ENCODE measurements around the gene UBL3. TPM values are rescaled to one million over a fixed set of nuclear protein-coding genes. Genes with fewer than 3 reads are reported as not detected.

The UBL3 gene
- polyA plus RNA-seq, 1 experiment, result 24.7 TPM

DNA sequence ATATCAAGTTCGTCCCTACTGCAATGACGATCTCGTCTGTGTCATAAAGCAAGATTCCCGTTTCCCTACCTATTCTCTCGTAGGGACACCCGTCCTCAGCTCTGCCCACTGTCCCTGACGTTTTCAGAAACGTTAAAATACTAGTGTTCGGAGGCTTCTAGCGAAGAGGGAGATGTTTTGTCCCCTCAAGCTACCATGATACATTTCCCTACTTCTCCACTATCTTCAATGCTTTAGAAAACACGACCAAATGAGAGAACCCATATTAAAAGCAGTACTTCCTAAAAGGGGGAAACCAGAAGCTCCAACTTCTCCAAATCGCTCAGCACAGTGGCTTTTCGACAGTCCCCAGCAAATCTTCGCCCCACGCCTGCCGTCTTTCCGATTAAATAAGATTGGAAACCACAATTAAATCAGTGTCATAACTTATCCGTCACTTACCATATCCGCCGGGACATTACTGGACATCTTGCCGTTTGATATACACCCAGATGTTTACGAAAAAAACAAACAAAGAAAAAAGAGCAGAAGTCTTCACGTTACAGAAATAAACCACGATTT, 1.3 kb downstream of the UBL3 start:
- TF ChIP-seq, protein P1, sequence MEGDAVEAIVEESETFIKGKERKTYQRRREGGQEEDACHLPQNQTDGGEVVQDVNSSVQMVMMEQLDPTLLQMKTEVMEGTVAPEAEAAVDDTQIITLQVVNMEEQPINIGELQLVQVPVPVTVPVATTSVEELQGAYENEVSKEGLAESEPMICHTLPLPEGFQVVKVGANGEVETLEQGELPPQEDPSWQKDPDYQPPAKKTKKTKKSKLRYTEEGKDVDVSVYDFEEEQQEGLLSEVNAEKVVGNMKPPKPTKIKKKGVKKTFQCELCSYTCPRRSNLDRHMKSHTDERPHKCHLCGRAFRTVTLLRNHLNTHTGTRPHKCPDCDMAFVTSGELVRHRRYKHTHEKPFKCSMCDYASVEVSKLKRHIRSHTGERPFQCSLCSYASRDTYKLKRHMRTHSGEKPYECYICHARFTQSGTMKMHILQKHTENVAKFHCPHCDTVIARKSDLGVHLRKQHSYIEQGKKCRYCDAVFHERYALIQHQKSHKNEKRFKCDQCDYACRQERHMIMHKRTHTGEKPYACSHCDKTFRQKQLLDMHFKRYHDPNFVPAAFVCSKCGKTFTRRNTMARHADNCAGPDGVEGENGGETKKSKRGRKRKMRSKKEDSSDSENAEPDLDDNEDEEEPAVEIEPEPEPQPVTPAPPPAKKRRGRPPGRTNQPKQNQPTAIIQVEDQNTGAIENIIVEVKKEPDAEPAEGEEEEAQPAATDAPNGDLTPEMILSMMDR (IDR thresholded peaks at IDR 0.05; ENCODE audit: low read depth, low read length), result no peak
- Histone ChIP-seq H3K4me3 (ENCODE audit: low read depth, low read length) (peak overlapping the region; percentile 70), H3K9me3 (ENCODE audit: control insufficient read depth, insufficient read depth, low read length) (no peaks in the 10 kb centered on the region; the same call in 1 of the 2 replicates), H3K27me3 (ENCODE audit: control insufficient read depth, insufficient read depth, low read length) (no peaks in the 10 kb centered on the region), H3K27ac (ENCODE audit: low read depth, low read length) (peak overlapping the region; percentile 99)
- POLR2A ChIA-PET, result interaction anchor here (1.1 to 4.9 kb wide), 4 partner anchors 59 to 266 kb away, joined by 3 to 37 read pairs (median 8); no protein-coding TSS in a partner anchor
- CTCF ChIA-PET, result interaction anchor here (0.9 to 13.2 kb wide), 5 partner anchors 11 to 264 kb away, joined by 3 to 198 read pairs (median 5); no protein-coding TSS in a partner anchor
- no peak for DNase-seq (ENCODE audit: low read depth, low spot score)

DNA sequence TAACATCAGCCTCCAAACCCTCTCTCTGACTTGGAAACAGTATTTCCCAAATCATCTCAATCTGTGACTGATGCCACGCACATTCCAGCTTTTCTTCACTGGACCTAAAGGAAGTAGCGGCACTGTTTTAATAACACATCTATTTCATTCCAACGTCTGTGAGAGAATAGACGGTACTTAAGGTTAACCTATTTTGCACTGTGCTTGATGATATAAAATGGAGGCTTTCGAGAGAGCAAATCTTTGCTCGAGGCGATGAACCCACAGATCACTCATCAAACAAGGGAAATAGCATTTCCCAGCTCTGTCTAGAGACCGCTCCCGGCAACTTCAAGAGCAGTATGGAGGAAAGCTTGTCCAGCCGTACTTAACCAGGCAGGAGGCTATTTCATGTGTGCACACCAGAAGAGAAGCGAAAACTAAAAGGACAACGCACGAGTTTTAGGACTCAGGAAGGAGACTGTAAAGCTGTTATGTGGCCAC, 2.9 kb downstream of the UBL3 start:
- Histone ChIP-seq H3K27ac (ENCODE audit: low read depth, low read length) (peak overlapping the region; percentile 2), H3K27me3 (ENCODE audit: control insufficient read depth, insufficient read depth, low read length) (no peaks in the 10 kb centered on the region), H3K4me3 (ENCODE audit: low read depth, low read length) (peak overlapping the region; percentile 55), H3K9me3 (ENCODE audit: control insufficient read depth, insufficient read depth, low read length) (no peaks in the 10 kb centered on the region; the same call in 1 of the 2 replicates)
- TF ChIP-seq, protein P1 (IDR thresholded peaks at IDR 0.05; ENCODE audit: low read depth, low read length), result no peak
- ChIA-PET CTCF (interaction anchor here (2.4 to 13.2 kb wide), 2 partner anchors 77 to 266 kb away, joined by 16 to 198 read pairs; no protein-coding TSS in a partner anchor), POLR2A (interaction anchor here (4.9 kb wide), 1 partner anchor 76 kb away, joined by 37 read pairs; no protein-coding TSS in a partner anchor)
- no peak for DNase-seq (ENCODE audit: low read depth, low spot score)

DNA sequence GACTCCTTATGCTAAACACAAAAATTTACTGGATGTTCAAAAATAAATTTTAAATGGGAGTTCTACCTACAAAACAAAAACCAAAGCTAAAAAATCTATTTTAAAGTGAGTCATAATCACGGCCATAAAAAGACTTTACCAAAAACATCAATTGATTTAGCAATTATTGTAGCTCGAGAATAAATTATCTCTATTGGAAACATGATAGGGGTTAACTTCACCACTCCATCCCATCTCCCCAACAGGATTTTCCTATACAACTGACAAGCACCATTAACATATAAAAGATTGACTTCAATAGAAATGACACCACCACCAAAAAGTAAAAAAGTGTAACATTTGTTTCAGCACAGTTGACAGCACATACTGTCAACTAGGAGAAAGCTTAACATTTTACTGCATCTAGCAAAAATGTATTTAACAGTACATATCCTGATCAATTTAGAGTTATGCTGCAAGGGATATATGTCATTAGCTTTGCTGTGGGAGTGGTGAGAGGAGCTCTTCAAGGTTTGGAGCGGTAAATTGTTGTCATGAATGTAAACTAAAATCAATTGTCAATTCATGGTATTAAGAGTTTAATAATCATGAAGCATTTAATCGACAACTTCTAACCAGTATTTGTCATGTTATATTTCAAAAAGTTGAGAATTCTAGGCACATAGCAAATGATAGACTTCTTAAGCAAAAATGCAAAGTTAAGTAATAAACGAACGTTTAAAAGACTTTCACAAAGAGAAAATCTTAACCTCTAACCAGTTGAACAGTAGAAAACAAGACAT, 3.8 kb downstream of the UBL3 start:
- Histone ChIP-seq H3K9me3 (ENCODE audit: control insufficient read depth, insufficient read depth, low read length) (no peaks in the 10 kb centered on the region; the same call in 1 of the 2 replicates), H3K4me3 (ENCODE audit: low read depth, low read length) (peak overlapping the region; percentile 55), H3K27ac (ENCODE audit: low read depth, low read length) (no peak overlapping the region), H3K27me3 (ENCODE audit: control insufficient read depth, insufficient read depth, low read length) (no peaks in the 10 kb centered on the region)
- ChIA-PET CTCF (interaction anchor here (0.7 to 13.2 kb wide), 6 partner anchors 11 to 280 kb away, joined by 3 to 198 read pairs (median 4); no protein-coding TSS in a partner anchor), POLR2A (interaction anchor here (4.9 kb wide), 1 partner anchor 77 kb away, joined by 37 read pairs; no protein-coding TSS in a partner anchor)
- TF ChIP-seq, protein P1 (IDR thresholded peaks at IDR 0.05; ENCODE audit: low read depth, low read length), result no peak
- DNase-seq (ENCODE audit: low read depth, low spot score), result no peak

DNA sequence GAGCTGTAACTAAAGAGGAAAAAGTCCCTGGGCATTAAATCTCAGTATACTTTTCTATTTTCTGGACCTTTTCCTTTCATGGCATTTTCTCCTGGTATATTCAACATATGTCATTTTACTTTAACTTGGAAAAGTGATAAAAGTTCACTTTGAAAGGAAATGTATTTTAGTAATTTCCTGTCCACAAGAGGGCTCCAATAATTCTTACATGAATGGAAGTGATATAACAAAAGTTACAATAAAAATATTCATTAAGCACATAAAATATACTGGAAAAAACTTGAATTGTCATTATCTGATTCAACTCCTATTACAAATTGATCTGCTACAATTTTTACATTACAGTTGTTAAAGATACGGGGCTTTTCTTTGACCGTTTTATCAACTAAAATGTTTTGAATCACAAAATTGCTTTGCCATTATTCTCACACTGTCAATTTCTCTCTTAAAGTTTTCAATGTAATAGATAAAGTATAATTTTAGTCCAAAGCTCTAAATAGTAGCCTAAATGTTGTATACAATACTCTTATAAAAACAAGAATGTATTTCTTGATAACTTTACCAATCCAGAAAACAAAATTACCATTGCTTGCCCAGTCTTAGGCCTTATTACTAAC, 4.9 kb downstream of the UBL3 start:
- Histone ChIP-seq H3K27ac (ENCODE audit: low read depth, low read length) (no peak overlapping the region), H3K4me3 (ENCODE audit: low read depth, low read length) (no peak overlapping the region), H3K27me3 (ENCODE audit: control insufficient read depth, insufficient read depth, low read length) (no peaks in the 10 kb centered on the region), H3K9me3 (ENCODE audit: control insufficient read depth, insufficient read depth, low read length) (no peaks in the 10 kb centered on the region; the same call in 1 of the 2 replicates)
- no peak for DNase-seq (ENCODE audit: low read depth, low spot score)
- ChIA-PET POLR2A (no interaction called here), CTCF (interaction anchor here (0.5 to 13.2 kb wide), 9 partner anchors 45 to 1199 kb away, joined by 3 to 198 read pairs (median 4); no protein-coding TSS in a partner anchor)
- TF ChIP-seq, protein P1 (IDR thresholded peaks at IDR 0.05; ENCODE audit: low read depth, low read length), result peak; percentile 43
